H1 (cell line): ENCODE data around the gene MGST3.

ENCODE experiments used
- CHD1 ChIP-seq: IDR thresholded peaks from 2 replicates; pipeline ENCODE4 v1.6.1; 2012; ENCODE audit warnings: low read depth, low read length, improper control_type of control experiment
- EZH2 ChIP-seq: fragments of 200-600 bp; sonication (generic); IDR thresholded peaks from 2 replicates; pipeline ENCODE4 v1.7.1; 2012; ENCODE audit warnings: low read depth, mild to moderate bottlenecking, moderate library complexity, low read length, inconsistent platforms; ENCODE audit not compliant: severe bottlenecking
- FOSL1 ChIP-seq: IDR thresholded peaks from 2 replicates; pipeline ENCODE4 v1.6.1; 2011; ENCODE audit warnings: mild to moderate bottlenecking, low read depth, low read length, moderate library complexity; ENCODE audit not compliant: insufficient read depth
- POU5F1 ChIP-seq: IDR thresholded peaks from 2 replicates; pipeline ENCODE4 v1.6.1; 2011; ENCODE audit warnings: low read depth, mild to moderate bottlenecking, low read length, moderate library complexity
- TAF7 ChIP-seq: optimal IDR thresholded peaks from 2 replicates; pipeline ENCODE3; 2011; ENCODE audit warnings: low read depth, mild to moderate bottlenecking, inconsistent platforms, low read length, moderate library complexity, borderline replicate concordance
- TF ChIP-seq, protein P1 (sequence below), 3 experiments: IDR thresholded peaks; 1 replicate in 2 of 3; 2 replicates in 1 of 3; pipeline versions ENCODE4 v1.5.1 to v1.6.1; 2011; ENCODE audit warnings: low read length in 3 of 3, mild to moderate bottlenecking in 3 of 3, inconsistent platforms in 2 of 3, low read depth in 1 of 3, moderate library complexity in 1 of 3; ENCODE audit not compliant: insufficient read depth in 1 of 3; ENCODE audit errors: control extremely low read depth in 1 of 3

DNA sequence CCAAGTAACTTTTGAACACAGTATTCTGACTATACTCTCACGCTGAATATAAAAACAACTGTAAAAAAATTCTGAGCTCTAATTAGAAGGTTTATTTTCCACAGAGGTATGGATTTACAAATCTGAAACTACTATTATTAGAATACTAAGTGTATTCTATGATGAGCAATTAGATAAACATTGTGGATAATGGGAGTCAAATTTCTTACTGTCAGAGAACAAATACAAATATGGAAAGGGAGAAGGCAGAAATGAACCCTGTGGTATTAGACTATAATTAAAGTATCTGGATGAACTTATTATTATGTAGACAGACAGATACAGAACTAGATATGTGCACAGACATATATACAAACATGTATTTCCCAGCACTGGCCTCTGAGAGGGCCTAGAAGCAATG lies 44.8 kb downstream of the MGST3 start:
- TF ChIP-seq, protein P1, sequence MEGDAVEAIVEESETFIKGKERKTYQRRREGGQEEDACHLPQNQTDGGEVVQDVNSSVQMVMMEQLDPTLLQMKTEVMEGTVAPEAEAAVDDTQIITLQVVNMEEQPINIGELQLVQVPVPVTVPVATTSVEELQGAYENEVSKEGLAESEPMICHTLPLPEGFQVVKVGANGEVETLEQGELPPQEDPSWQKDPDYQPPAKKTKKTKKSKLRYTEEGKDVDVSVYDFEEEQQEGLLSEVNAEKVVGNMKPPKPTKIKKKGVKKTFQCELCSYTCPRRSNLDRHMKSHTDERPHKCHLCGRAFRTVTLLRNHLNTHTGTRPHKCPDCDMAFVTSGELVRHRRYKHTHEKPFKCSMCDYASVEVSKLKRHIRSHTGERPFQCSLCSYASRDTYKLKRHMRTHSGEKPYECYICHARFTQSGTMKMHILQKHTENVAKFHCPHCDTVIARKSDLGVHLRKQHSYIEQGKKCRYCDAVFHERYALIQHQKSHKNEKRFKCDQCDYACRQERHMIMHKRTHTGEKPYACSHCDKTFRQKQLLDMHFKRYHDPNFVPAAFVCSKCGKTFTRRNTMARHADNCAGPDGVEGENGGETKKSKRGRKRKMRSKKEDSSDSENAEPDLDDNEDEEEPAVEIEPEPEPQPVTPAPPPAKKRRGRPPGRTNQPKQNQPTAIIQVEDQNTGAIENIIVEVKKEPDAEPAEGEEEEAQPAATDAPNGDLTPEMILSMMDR (IDR thresholded peaks at IDR 0.05; ENCODE audit: control extremely low read depth in 1 of 3, insufficient read depth in 1 of 3, low read depth in 1 of 3, low read length in 3 of 3), result no peak
- TF ChIP-seq EZH2 (no peak), POU5F1 (no peak), FOSL1 (no peak), CHD1 (no peak), TAF7 (no peak)
